ENCODE data around the gene KLHDC8A. TPM values are rescaled to one million over a fixed set of nuclear protein-coding genes. Genes with fewer than 3 reads are reported as not detected.
A peak's percentile ranks its signal among the peaks of the same experiment; 100 is the strongest.

Gene KLHDC8A
- total and polyA plus RNA-seq, 4 experiments from 2014 or later, result not detected

- H3K27me3 ChIP-seq (ENCODE audit: insufficient read depth, low read length), result peaks cover 4% of the 10 kb centered on the region
- CTCF ChIA-PET (ENCODE audit: partially characterized antibody), result interaction anchor here (1.3 kb wide), 1 partner anchor 124 kb away, joined by 3 read pairs; no protein-coding TSS in a partner anchor
- H3K27ac ChIP-seq (ENCODE audit: low read depth, low read length), result no peak overlapping the region
- Mint-ChIP-seq H3K4me1 (no peaks in the 10 kb centered on the region), H3K9me3 (no peaks in the 10 kb centered on the region), H3K27ac (no peak overlapping the region), H3K27me3 (peaks cover 11 to 16% of the 10 kb centered on the region in 2 donors), H3K4me3 (no peak overlapping the region), H3K36me3 (no peaks in the 10 kb centered on the region)
- intact Hi-C loops (cut with micrococcal nuclease), result no loop called here
- H3K4me1 ChIP-seq (ENCODE audit: insufficient read depth, low read length), result no peaks in the 10 kb centered on the region
- no peaks in the 10 kb centered on the region for H3K9me3 ChIP-seq (ENCODE audit: control insufficient read depth in 1 of 2, low read length in 2 of 2)
- no peaks in the 10 kb centered on the region for H3K36me3 ChIP-seq (ENCODE audit: insufficient read depth, low read length)
- POLR2A ChIA-PET (ENCODE audit: partially characterized antibody), result no interaction called here
- no peak overlapping the region for H3K4me3 ChIP-seq (ENCODE audit: low read length in 2 of 2)
- no peak for DNase-seq
Observed at GRCh38 chr1:205360891-205361290, 4.2 kb upstream of the KLHDC8A start.

GRCh38 chr1:205359771-205360565, 3.2 kb upstream of the KLHDC8A start:
- DNase-seq, result no peak
- CTCF ChIA-PET (ENCODE audit: partially characterized antibody), result interaction anchor here (1.0 to 1.3 kb wide), 2 partner anchors 87 to 125 kb away, joined by 3 read pairs; no protein-coding TSS in a partner anchor
- H3K4me1 Mint-ChIP-seq, result no peaks in the 10 kb centered on the region
- no peak overlapping the region for H3K27ac Mint-ChIP-seq
- intact Hi-C loops (cut with micrococcal nuclease), result no loop called here
- H3K36me3 ChIP-seq (ENCODE audit: insufficient read depth, low read length), result no peaks in the 10 kb centered on the region
- H3K9me3 ChIP-seq (ENCODE audit: control insufficient read depth in 1 of 2, low read length in 2 of 2), result no peaks in the 10 kb centered on the region
- no peak overlapping the region for H3K4me3 Mint-ChIP-seq
- no peaks in the 10 kb centered on the region for H3K9me3 Mint-ChIP-seq
- H3K27me3 Mint-ChIP-seq, result peaks cover 11 to 16% of the 10 kb centered on the region in 2 donors
- H3K4me3 ChIP-seq (ENCODE audit: low read length in 2 of 2), result no peak overlapping the region
- no peak overlapping the region for H3K27ac ChIP-seq (ENCODE audit: low read depth, low read length)
- POLR2A ChIA-PET (ENCODE audit: partially characterized antibody), result no interaction called here
- H3K4me1 ChIP-seq (ENCODE audit: insufficient read depth, low read length), result no peaks in the 10 kb centered on the region
- peaks cover 4% of the 10 kb centered on the region for H3K27me3 ChIP-seq (ENCODE audit: insufficient read depth, low read length)
- H3K36me3 Mint-ChIP-seq, result no peaks in the 10 kb centered on the region

GRCh38 chr1:205358579-205358978, 1.9 kb upstream of the KLHDC8A start:
- POLR2A ChIA-PET (ENCODE audit: partially characterized antibody), result no interaction called here
- Histone ChIP-seq H3K9me3 (ENCODE audit: control insufficient read depth in 1 of 2, low read length in 2 of 2) (no peaks in the 10 kb centered on the region), H3K4me3 (ENCODE audit: low read length in 2 of 2) (no peak overlapping the region), H3K27me3 (ENCODE audit: insufficient read depth, low read length) (peaks cover 4% of the 10 kb centered on the region), H3K36me3 (ENCODE audit: insufficient read depth, low read length) (no peaks in the 10 kb centered on the region), H3K27ac (ENCODE audit: low read depth, low read length) (no peak overlapping the region), H3K4me1 (ENCODE audit: insufficient read depth, low read length) (no peaks in the 10 kb centered on the region)
- intact Hi-C loops (cut with micrococcal nuclease), result no loop called here
- no peaks in the 10 kb centered on the region for H3K9me3 Mint-ChIP-seq
- DNase-seq, result no peak
- H3K4me3 Mint-ChIP-seq, result peak overlapping the region in 1 of 8 donors; percentile 0
- peak overlapping the region in 1 of 7 donors; percentile 5 for H3K27ac Mint-ChIP-seq
- H3K36me3 Mint-ChIP-seq, result no peaks in the 10 kb centered on the region
- peaks cover 12 to 16% of the 10 kb centered on the region in 2 donors for H3K27me3 Mint-ChIP-seq
- H3K4me1 Mint-ChIP-seq, result no peaks in the 10 kb centered on the region
- CTCF ChIA-PET (ENCODE audit: partially characterized antibody), result no interaction called here

GRCh38 chr1:205357567-205357966, 845 bp upstream of the KLHDC8A start:
- no peak overlapping the region for H3K4me3 ChIP-seq (ENCODE audit: low read length in 2 of 2)
- H3K9me3 ChIP-seq (ENCODE audit: control insufficient read depth in 1 of 2, low read length in 2 of 2), result no peaks in the 10 kb centered on the region
- ChIA-PET CTCF (ENCODE audit: partially characterized antibody) (interaction anchor here (2.5 kb wide), 1 partner anchor 129 kb away, joined by 11 read pairs; no protein-coding TSS in a partner anchor), POLR2A (ENCODE audit: partially characterized antibody) (no interaction called here)
- H3K27ac ChIP-seq (ENCODE audit: low read depth, low read length), result no peak overlapping the region
- Mint-ChIP-seq H3K9me3 (no peaks in the 10 kb centered on the region), H3K36me3 (no peaks in the 10 kb centered on the region), H3K27me3 (peaks cover 12 to 16% of the 10 kb centered on the region in 2 donors), H3K4me1 (no peaks in the 10 kb centered on the region), H3K27ac (no peak overlapping the region), H3K4me3 (no peak overlapping the region)
- no peak for DNase-seq
- H3K4me1 ChIP-seq (ENCODE audit: insufficient read depth, low read length), result no peaks in the 10 kb centered on the region
- intact Hi-C loops (cut with micrococcal nuclease), result no loop called here
- H3K27me3 ChIP-seq (ENCODE audit: insufficient read depth, low read length), result peaks cover 4% of the 10 kb centered on the region
- H3K36me3 ChIP-seq (ENCODE audit: insufficient read depth, low read length), result no peaks in the 10 kb centered on the region

- ChIA-PET CTCF (ENCODE audit: partially characterized antibody) (interaction anchor here (1.1 to 4.9 kb wide), 19 partner anchors 8 to 287 kb away, joined by 3 to 96 read pairs (median 7); no protein-coding TSS in a partner anchor), POLR2A (ENCODE audit: partially characterized antibody) (no interaction called here)
- H3K4me3 ChIP-seq (ENCODE audit: low read length in 2 of 2), result no peak overlapping the region
- H3K9me3 Mint-ChIP-seq, result no peaks in the 10 kb centered on the region
- H3K27ac ChIP-seq (ENCODE audit: low read depth, low read length), result no peak overlapping the region
- H3K36me3 ChIP-seq (ENCODE audit: insufficient read depth, low read length), result no peaks in the 10 kb centered on the region
- no peak overlapping the region for H3K4me3 Mint-ChIP-seq
- H3K9me3 ChIP-seq (ENCODE audit: control insufficient read depth in 1 of 2, low read length in 2 of 2), result no peaks in the 10 kb centered on the region
- no peak for DNase-seq
- H3K27ac Mint-ChIP-seq, result no peak overlapping the region
- no peaks in the 10 kb centered on the region for H3K4me1 ChIP-seq (ENCODE audit: insufficient read depth, low read length)
- no peaks in the 10 kb centered on the region for H3K36me3 Mint-ChIP-seq
- intact Hi-C loops (cut with micrococcal nuclease), result no loop called here
- peaks cover 4% of the 10 kb centered on the region for H3K27me3 ChIP-seq (ENCODE audit: insufficient read depth, low read length)
- no peaks in the 10 kb centered on the region for H3K4me1 Mint-ChIP-seq
- H3K27me3 Mint-ChIP-seq, result peaks cover 12 to 16% of the 10 kb centered on the region in 2 donors
Observed at GRCh38 chr1:205355075-205355453, 1.7 kb downstream of the KLHDC8A start.

- no peaks in the 10 kb centered on the region for H3K9me3 ChIP-seq (ENCODE audit: control insufficient read depth in 1 of 2, low read length in 2 of 2)
- H3K36me3 Mint-ChIP-seq, result no peaks in the 10 kb centered on the region
- H3K36me3 ChIP-seq (ENCODE audit: insufficient read depth, low read length), result no peaks in the 10 kb centered on the region
- ChIA-PET CTCF (ENCODE audit: partially characterized antibody) (interaction anchor here (0.7 to 4.9 kb wide), 46 partner anchors 8 to 304 kb away, joined by 3 to 96 read pairs (median 5); no protein-coding TSS in a partner anchor), POLR2A (ENCODE audit: partially characterized antibody) (interaction anchor here (1.0 to 2.1 kb wide), 4 partner anchors 22 to 170 kb away, joined by 3 to 10 read pairs (median 6); no protein-coding TSS in a partner anchor)
- DNase-seq, result peak; percentile 57 to 70 (median 62)
- H3K4me1 ChIP-seq (ENCODE audit: insufficient read depth, low read length), result no peaks in the 10 kb centered on the region
- no peak overlapping the region for H3K27ac Mint-ChIP-seq
- H3K4me1 Mint-ChIP-seq, result no peaks in the 10 kb centered on the region
- H3K4me3 ChIP-seq (ENCODE audit: low read length in 2 of 2), result no peak overlapping the region
- intact Hi-C loops (cut with micrococcal nuclease), result loop anchor here (1.0 kb wide), 5 partner anchors 43 to 170 kb away; no protein-coding TSS in a partner anchor
- H3K27me3 Mint-ChIP-seq, result peaks cover 12 to 16% of the 10 kb centered on the region in 2 donors
- no peaks in the 10 kb centered on the region for H3K9me3 Mint-ChIP-seq
- peaks cover 4% of the 10 kb centered on the region for H3K27me3 ChIP-seq (ENCODE audit: insufficient read depth, low read length)
- H3K4me3 Mint-ChIP-seq, result no peak overlapping the region
- H3K27ac ChIP-seq (ENCODE audit: low read depth, low read length), result no peak overlapping the region
Observed at GRCh38 chr1:205354259-205355074, 2.3 kb downstream of the KLHDC8A start.

GRCh38 chr1:205353612-205354011, 3.1 kb downstream of the KLHDC8A start:
- no peaks in the 10 kb centered on the region for H3K4me1 Mint-ChIP-seq
- ChIA-PET CTCF (ENCODE audit: partially characterized antibody) (interaction anchor here (0.7 to 4.9 kb wide), 43 partner anchors 7 to 305 kb away, joined by 3 to 96 read pairs (median 5); no protein-coding TSS in a partner anchor), POLR2A (ENCODE audit: partially characterized antibody) (interaction anchor here (1.0 to 2.1 kb wide), 4 partner anchors 21 to 170 kb away, joined by 3 to 10 read pairs (median 6); no protein-coding TSS in a partner anchor)
- Histone ChIP-seq H3K4me1 (ENCODE audit: insufficient read depth, low read length) (no peaks in the 10 kb centered on the region), H3K4me3 (ENCODE audit: low read length in 2 of 2) (no peak overlapping the region), H3K27ac (ENCODE audit: low read depth, low read length) (no peak overlapping the region), H3K36me3 (ENCODE audit: insufficient read depth, low read length) (no peaks in the 10 kb centered on the region), H3K27me3 (ENCODE audit: insufficient read depth, low read length) (peaks cover 2% of the 10 kb centered on the region), H3K9me3 (ENCODE audit: control insufficient read depth in 1 of 2, low read length in 2 of 2) (no peaks in the 10 kb centered on the region)
- peaks cover 13 to 15% of the 10 kb centered on the region in 2 donors for H3K27me3 Mint-ChIP-seq
- H3K9me3 Mint-ChIP-seq, result no peaks in the 10 kb centered on the region
- H3K27ac Mint-ChIP-seq, result no peak overlapping the region
- DNase-seq, result no peak
- no peaks in the 10 kb centered on the region for H3K36me3 Mint-ChIP-seq
- no peak overlapping the region for H3K4me3 Mint-ChIP-seq
- intact Hi-C loops (cut with micrococcal nuclease), result loop anchor here (1.0 kb wide), 5 partner anchors 44 to 171 kb away; no protein-coding TSS in a partner anchor
